Measurements from ENCODE around the gene NSG2.

Gene NSG2

GRCh38 chr5:174147551-174147950 lies 102.0 kb downstream of the NSG2 start:
- in situ Hi-C loops (cut with MboI; ENCODE audit: low sequenced_read_pairs): no loop called here

GRCh38 chr5:174148721-174149120 lies 103.2 kb downstream of the NSG2 start:
- in situ Hi-C loops (cut with MboI; ENCODE audit: low sequenced_read_pairs): no loop called here

GRCh38 chr5:174149426-174149825 lies 103.9 kb downstream of the NSG2 start:
- in situ Hi-C loops (cut with MboI; ENCODE audit: low sequenced_read_pairs): no loop called here

- in situ Hi-C loops (cut with MboI; ENCODE audit: low sequenced_read_pairs): no loop called here
Measured at GRCh38 chr5:174149989-174150388, 104.5 kb downstream of the NSG2 start.

- in situ Hi-C loops (cut with MboI; ENCODE audit: low sequenced_read_pairs): no loop called here
Measured at GRCh38 chr5:174151599-174152181, 106.2 kb downstream of the NSG2 start.

DNA sequence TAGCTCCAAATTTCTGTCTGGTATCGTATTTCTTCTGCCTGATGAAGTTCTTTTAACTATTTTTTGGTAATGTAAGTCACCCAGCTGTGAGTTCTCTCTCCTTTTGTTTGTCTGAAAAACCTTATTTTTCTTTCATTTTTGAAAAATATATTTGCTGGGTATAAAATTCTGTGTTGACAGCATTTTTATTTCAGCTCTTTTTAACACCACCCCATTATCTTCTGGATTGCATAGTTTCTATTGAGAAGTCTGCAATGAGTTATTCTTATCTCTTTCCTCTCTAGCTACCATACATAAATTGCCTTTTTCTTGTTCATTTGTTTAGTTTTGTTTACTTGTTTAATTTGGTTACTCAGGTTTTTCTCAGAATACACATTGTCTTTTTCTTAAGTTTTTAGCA lies 109.1 kb downstream of the NSG2 start:
- in situ Hi-C loops (cut with MboI; ENCODE audit: low sequenced_read_pairs): no loop called here

GRCh38 chr5:174155281-174155680 lies 109.8 kb downstream of the NSG2 start:
- in situ Hi-C loops (cut with MboI; ENCODE audit: low sequenced_read_pairs): no loop called here

DNA sequence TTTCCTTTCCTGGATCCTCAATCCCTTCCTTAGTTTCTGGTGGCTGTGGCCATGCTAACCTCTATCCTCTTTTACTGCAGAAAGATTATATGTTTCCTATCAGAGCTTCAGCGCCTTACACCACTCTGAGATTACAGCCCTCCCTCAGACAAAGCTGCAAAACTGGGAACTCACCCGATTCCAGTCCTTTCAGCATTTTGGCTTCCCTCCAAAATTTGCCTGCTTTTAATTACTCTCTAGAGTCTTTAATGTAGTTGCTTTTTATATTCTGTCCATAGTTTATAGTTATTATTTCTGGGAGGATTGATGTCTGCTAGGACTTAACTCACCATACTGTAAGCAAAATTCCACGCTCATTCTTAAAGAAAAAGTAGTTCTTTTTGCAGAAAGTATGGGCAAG lies 110.2 kb downstream of the NSG2 start:
- in situ Hi-C loops (cut with MboI; ENCODE audit: low sequenced_read_pairs): no loop called here

- in situ Hi-C loops (cut with MboI; ENCODE audit: low sequenced_read_pairs): no loop called here
Measured at GRCh38 chr5:174157048-174157447, 111.5 kb downstream of the NSG2 start.

All from HL-60/S4 treated with phorbol 12-myristate 13-acetate at 8.2 ng/mL for 4 days and 3 days (cell line).